Stimulated activated CD4-positive, alpha-beta T cell treated with anti-CD3 and anti-CD28 coated beads, Interleukin-1b, Interleukin-23, amount 100 ng/mL, for 24 hours (primary cell): ENCODE results near the gene MC4R.
"Not testable (repeated sequence)": the region's sequence is repeated elsewhere in the genome, so short reads cannot be mapped to it uniquely, and the experiment has no call there.

ENCODE experiments used
- DNase-seq, 4 experiments: peaks; one replicate each; pipeline ENCODE4 v3.0.0-alpha.2; 2020; ENCODE audit warnings: low read depth in 4 of 4, low spot score in 1 of 4

The MC4R gene

GRCh38 chr18:60372596-60372995 lies at the start of gene MC4R:
TSS of gene MC4R (minus strand) at chr18:60372775. CDS start at chr18:60372349, 426 bp downstream.
- DNase-seq: no peak

GRCh38 chr18:60422306-60422705 lies 49.7 kb upstream of the MC4R start:
- not testable (repeated sequence) for DNase-seq

- DNase-seq: no peak
Observed at GRCh38 chr18:60421356-60422118, 49.0 kb upstream of the MC4R start.

GRCh38 chr18:60417946-60418345 lies 45.4 kb upstream of the MC4R start:
- no peak for DNase-seq

GRCh38 chr18:60413944-60414547 lies 41.5 kb upstream of the MC4R start:
- no peak for DNase-seq

GRCh38 chr18:60411715-60412114 lies 39.1 kb upstream of the MC4R start:
- no peak for DNase-seq

GRCh38 chr18:60406721-60407120 lies 34.1 kb upstream of the MC4R start:
- no peak for DNase-seq

- no peak for DNase-seq
Observed at GRCh38 chr18:60404486-60405085, 32.0 kb upstream of the MC4R start.

GRCh38 chr18:60401346-60401745 lies 28.8 kb upstream of the MC4R start:
- no peak for DNase-seq

- DNase-seq: no peak
Observed at GRCh38 chr18:60391571-60392226, 19.1 kb upstream of the MC4R start.

- DNase-seq: no peak
Observed at GRCh38 chr18:60389314-60389713, 16.7 kb upstream of the MC4R start.

GRCh38 chr18:60385693-60386092 lies 13.1 kb upstream of the MC4R start:
- no peak for DNase-seq

GRCh38 chr18:60383893-60384292 lies 11.3 kb upstream of the MC4R start:
- no peak for DNase-seq

GRCh38 chr18:60377778-60378469 lies 5.3 kb upstream of the MC4R start:
- DNase-seq: no peak

GRCh38 chr18:60372132-60372531 lies 443 bp downstream of the MC4R start:
- no peak for DNase-seq

GRCh38 chr18:60358516-60358915 lies 14.1 kb downstream of the MC4R start:
- DNase-seq: no peak

GRCh38 chr18:60350941-60351340 lies 21.6 kb downstream of the MC4R start:
- DNase-seq: no peak

GRCh38 chr18:60350150-60350549 lies 22.4 kb downstream of the MC4R start:
- DNase-seq: no peak

GRCh38 chr18:60347526-60348045 lies 25.0 kb downstream of the MC4R start:
- no peak for DNase-seq

- no peak for DNase-seq
Observed at GRCh38 chr18:60339018-60339417, 33.6 kb downstream of the MC4R start.

GRCh38 chr18:60331890-60332289 lies 40.7 kb downstream of the MC4R start:
- DNase-seq: no peak
